Left ventricle myocardium inferior (tissue), 1 donor: ENCODE results near the gene SPON1. TPM values are rescaled to one million over a fixed set of nuclear protein-coding genes. Genes with fewer than 3 reads are reported as not detected.
"Not testable (repeated sequence)": the region's sequence is repeated elsewhere in the genome, so short reads cannot be mapped to it uniquely, and the experiment has no call there.

Experiments used
- DNase-seq: peaks from one replicate; pipeline ENCODE4 v3.0.0-alpha.2; 2020
- H3K27ac ChIP-seq: fragments of 200-600 bp; replicated peaks from 2 replicates; pipeline ENCODE4 v1.8.0; 2021
- H3K27me3 ChIP-seq: fragments of 200-600 bp; 2 replicates; pipeline ENCODE4 v1.8.0; 2021; ENCODE audit warnings: low read depth
- H3K36me3 ChIP-seq: fragments of 200-600 bp; 2 replicates; pipeline ENCODE4 v1.8.0; 2021
- H3K4me1 ChIP-seq: fragments of 200-600 bp; 2 replicates; pipeline ENCODE4 v1.8.0; 2021
- H3K4me3 ChIP-seq: fragments of 200-600 bp; 2 replicates; pipeline ENCODE4 v1.8.0; 2021; ENCODE audit warnings: mild to moderate bottlenecking, moderate library complexity
- H3K9me3 ChIP-seq: fragments of 200-600 bp; replicated peaks from 2 replicates; pipeline ENCODE4 v1.8.0; 2021
- intact Hi-C: fragments of 100-400 bp; cut with micrococcal nuclease; formaldehyde crosslinking; loops from one replicate; pipeline ENCODE4 v1.11.0; 2022
- total RNA-seq: library from RNA; stranded (reverse); fragmentation: NEBNext Ultra II Directional; extraction: Animal tissue kit (Norgen Biotek cat#: 25700); gene quantifications from one replicate; pipeline ENCODE4 v1.2.1, GENCODE V29; 2021
- TF ChIP-seq, protein P1 (sequence below): fragments of 200-600 bp; IDR thresholded peaks from 2 replicates; pipeline ENCODE4 v1.8.0; 2021; ENCODE audit warnings: antibody characterized with exemption, mild to moderate bottlenecking, borderline replicate concordance
- donor health status: DM: no; HTN: yes; CAD: no; lungs with severe emphysema.

The SPON1 gene
- total RNA-seq, 1 donor from 2014 or later, result 9.4 TPM

- intact Hi-C loops, result no loop called here
- no peaks in the 10 kb centered on the region for H3K36me3 ChIP-seq
- no peaks in the 10 kb centered on the region for H3K9me3 ChIP-seq
- H3K4me1 ChIP-seq, result no peaks in the 10 kb centered on the region
- H3K27me3 ChIP-seq, result no peaks in the 10 kb centered on the region
- no peak overlapping the region for H3K27ac ChIP-seq
- TF ChIP-seq, protein P1, sequence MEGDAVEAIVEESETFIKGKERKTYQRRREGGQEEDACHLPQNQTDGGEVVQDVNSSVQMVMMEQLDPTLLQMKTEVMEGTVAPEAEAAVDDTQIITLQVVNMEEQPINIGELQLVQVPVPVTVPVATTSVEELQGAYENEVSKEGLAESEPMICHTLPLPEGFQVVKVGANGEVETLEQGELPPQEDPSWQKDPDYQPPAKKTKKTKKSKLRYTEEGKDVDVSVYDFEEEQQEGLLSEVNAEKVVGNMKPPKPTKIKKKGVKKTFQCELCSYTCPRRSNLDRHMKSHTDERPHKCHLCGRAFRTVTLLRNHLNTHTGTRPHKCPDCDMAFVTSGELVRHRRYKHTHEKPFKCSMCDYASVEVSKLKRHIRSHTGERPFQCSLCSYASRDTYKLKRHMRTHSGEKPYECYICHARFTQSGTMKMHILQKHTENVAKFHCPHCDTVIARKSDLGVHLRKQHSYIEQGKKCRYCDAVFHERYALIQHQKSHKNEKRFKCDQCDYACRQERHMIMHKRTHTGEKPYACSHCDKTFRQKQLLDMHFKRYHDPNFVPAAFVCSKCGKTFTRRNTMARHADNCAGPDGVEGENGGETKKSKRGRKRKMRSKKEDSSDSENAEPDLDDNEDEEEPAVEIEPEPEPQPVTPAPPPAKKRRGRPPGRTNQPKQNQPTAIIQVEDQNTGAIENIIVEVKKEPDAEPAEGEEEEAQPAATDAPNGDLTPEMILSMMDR, result no peak
- no peak overlapping the region for H3K4me3 ChIP-seq
- DNase-seq, result no peak
Observed at GRCh38 chr11:14267861-14268635, 305.5 kb downstream of the SPON1 start.

- Histone ChIP-seq H3K4me1 (no peaks in the 10 kb centered on the region), H3K27ac (no peak overlapping the region), H3K36me3 (no peaks in the 10 kb centered on the region), H3K27me3 (no peaks in the 10 kb centered on the region), H3K9me3 (no peaks in the 10 kb centered on the region), H3K4me3 (no peak overlapping the region)
- DNase-seq, result no peak
- intact Hi-C loops, result no loop called here
- TF ChIP-seq, protein P1, result no peak
Observed at GRCh38 chr11:14269692-14270573, 307.4 kb downstream of the SPON1 start.

- H3K36me3 ChIP-seq, result no peaks in the 10 kb centered on the region
- intact Hi-C loops, result no loop called here
- DNase-seq, result no peak
- no peak overlapping the region for H3K27ac ChIP-seq
- H3K27me3 ChIP-seq, result no peaks in the 10 kb centered on the region
- no peak overlapping the region for H3K4me3 ChIP-seq
- H3K9me3 ChIP-seq, result no peaks in the 10 kb centered on the region
- TF ChIP-seq, protein P1, result no peak
- no peaks in the 10 kb centered on the region for H3K4me1 ChIP-seq
Observed at GRCh38 chr11:14270690-14271542, 308.4 kb downstream of the SPON1 start.

- Histone ChIP-seq H3K27me3 (no peaks in the 10 kb centered on the region), H3K4me1 (no peaks in the 10 kb centered on the region), H3K36me3 (no peaks in the 10 kb centered on the region), H3K4me3 (no peak overlapping the region), H3K27ac (no peak overlapping the region), H3K9me3 (no peaks in the 10 kb centered on the region)
- intact Hi-C loops, result no loop called here
- no peak for DNase-seq
- TF ChIP-seq, protein P1, result no peak
Observed at GRCh38 chr11:14273895-14274294, 311.4 kb downstream of the SPON1 start.

GRCh38 chr11:14275076-14275475 lies 312.6 kb downstream of the SPON1 start:
- no peaks in the 10 kb centered on the region for H3K27me3 ChIP-seq
- H3K4me3 ChIP-seq, result no peak overlapping the region
- H3K27ac ChIP-seq, result no peak overlapping the region
- no peak for DNase-seq
- H3K36me3 ChIP-seq, result peaks cover under 1% of the 10 kb centered on the region
- intact Hi-C loops, result no loop called here
- no peaks in the 10 kb centered on the region for H3K4me1 ChIP-seq
- TF ChIP-seq, protein P1, result no peak
- H3K9me3 ChIP-seq, result no peaks in the 10 kb centered on the region

GRCh38 chr11:14278869-14279268 lies 316.3 kb downstream of the SPON1 start:
- not testable (repeated sequence) for DNase-seq, H3K36me3 ChIP-seq, H3K4me1 ChIP-seq

More at GRCh38 chr11:14278869-14279268, 316.3 kb downstream of the SPON1 start:
- H3K27ac ChIP-seq, H3K9me3 ChIP-seq, H3K4me3 ChIP-seq, H3K27me3 ChIP-seq, intact Hi-C loops: not testable (repeated sequence)
